Activated CD4-positive, alpha-beta memory T cell treated with anti-CD3 and anti-CD28 coated beads for 36 hours (primary cell): ENCODE data around the gene NUP93. TPM values are rescaled to one million over a fixed set of nuclear protein-coding genes. Genes with fewer than 3 reads are reported as not detected.
A peak's percentile ranks its signal among the peaks of the same experiment; 100 is the strongest.

Experiments
- CTCF ChIA-PET: fragments of 350-600 bp; sonication (Branson Sonifier 250); formaldehyde crosslinking; loops from one replicate; lab custom pipeline; 2021; ENCODE audit warnings: antibody characterized with exemption, inconsistent platforms; lab: Charles Lee
- POLR2A ChIA-PET: fragments of 350-600 bp; sonication (Branson Sonifier 250); formaldehyde crosslinking; loops from one replicate; lab custom pipeline; 2021; ENCODE audit warnings: antibody characterized with exemption; lab: Charles Lee
- DNase-seq: peaks from one replicate; pipeline ENCODE4 v3.0.0-alpha.2; 2020
- H3K27ac Mint-ChIP-seq: one replicate; pipeline ENCODE4 v1.8.0; 2021; ENCODE audit warnings: mixed read lengths
- H3K27me3 Mint-ChIP-seq: one replicate; pipeline ENCODE4 v1.8.0; 2021; ENCODE audit warnings: mixed read lengths
- H3K36me3 Mint-ChIP-seq: one replicate; pipeline ENCODE4 v1.8.0; 2021; ENCODE audit warnings: mixed read lengths
- H3K4me1 Mint-ChIP-seq: one replicate; pipeline ENCODE4 v1.8.0; 2021; ENCODE audit warnings: low read depth, mixed read lengths
- H3K4me3 Mint-ChIP-seq: one replicate; pipeline ENCODE4 v1.8.0; 2021; ENCODE audit warnings: mild to moderate bottlenecking, mixed read lengths
- H3K9me3 Mint-ChIP-seq: one replicate; pipeline ENCODE4 v1.8.0; 2021; ENCODE audit warnings: mixed read lengths
- intact Hi-C: fragments of 100-400 bp; cut with micrococcal nuclease; formaldehyde crosslinking; loops from one replicate; pipeline ENCODE4 v1.15.1; 2023
- total RNA-seq, 2 experiments: library from RNA; stranded (reverse); gene quantifications; one replicate each; pipeline ENCODE4 v1.2.3, GENCODE V29; 2021

The NUP93 gene
- total RNA-seq, 2 experiments from 2014 or later: 131 to 133 TPM

DNA sequence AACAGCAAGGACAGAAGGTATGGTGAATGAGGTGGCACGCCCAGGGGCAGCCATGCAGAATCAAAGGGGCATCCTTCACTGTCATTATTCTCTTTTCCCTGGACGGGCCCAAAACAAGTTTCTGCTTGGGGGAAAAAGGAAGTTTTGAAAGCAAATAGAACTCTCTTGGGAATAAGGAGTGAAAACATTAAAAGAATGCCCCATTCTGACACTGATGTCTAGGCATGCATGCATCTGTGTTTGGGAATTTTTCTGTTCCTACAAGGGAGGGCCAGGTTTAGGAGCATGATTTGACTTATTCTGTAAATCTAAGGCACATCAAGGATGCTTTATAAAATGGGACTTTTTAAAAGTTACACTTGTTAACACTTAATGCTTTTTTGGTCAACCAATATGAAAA, 100.7 kb downstream of the NUP93 start:
- Mint-ChIP-seq H3K27me3 (no peaks in the 10 kb centered on the region), H3K36me3 (peaks cover 51% of the 10 kb centered on the region), H3K4me1 (peaks cover 11% of the 10 kb centered on the region), H3K4me3 (no peak overlapping the region), H3K27ac (no peak overlapping the region), H3K9me3 (no peaks in the 10 kb centered on the region)
- ChIA-PET CTCF (interaction anchor here (1.6 kb wide), 1 partner anchor 37 kb away, joined by 5 read pairs; no protein-coding TSS in a partner anchor), POLR2A (interaction anchor here (0.8 kb wide), 1 partner anchor 47 kb away, joined by 3 read pairs; no protein-coding TSS in a partner anchor)
- intact Hi-C loops: no loop called here
- DNase-seq: no peak

DNA sequence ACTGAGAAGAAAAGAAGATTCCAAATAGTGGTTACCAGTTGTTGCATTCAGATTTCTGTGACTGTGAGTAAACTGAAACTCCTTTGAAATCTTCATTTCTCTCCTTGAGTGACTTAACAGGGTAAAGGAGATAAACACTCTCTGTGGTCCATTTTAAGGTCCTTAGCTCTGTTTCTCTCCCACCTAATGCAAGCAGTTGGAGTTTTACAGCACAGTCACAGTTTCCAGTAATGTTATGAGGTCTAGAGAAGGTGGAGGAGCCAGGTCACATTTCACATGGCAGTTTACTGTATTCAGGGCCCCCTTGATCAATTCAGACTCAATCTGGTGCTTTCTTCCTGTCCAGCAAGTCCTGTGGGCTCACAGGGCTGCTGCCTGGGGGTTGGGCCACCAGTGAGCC, 102.8 kb downstream of the NUP93 start:
- intact Hi-C loops: no loop called here
- DNase-seq: no peak
- CTCF ChIA-PET: interaction anchor here (0.9 to 2.1 kb wide), 2 partner anchors 118 to 131 kb away, joined by 3 to 7 read pairs; no protein-coding TSS in a partner anchor
- Mint-ChIP-seq H3K27me3 (no peaks in the 10 kb centered on the region), H3K4me1 (peaks cover 11% of the 10 kb centered on the region), H3K36me3 (peaks cover 50% of the 10 kb centered on the region), H3K4me3 (no peak overlapping the region), H3K27ac (peak overlapping the region; percentile 54), H3K9me3 (no peaks in the 10 kb centered on the region)
- POLR2A ChIA-PET: interaction anchor here (1.3 kb wide), 1 partner anchor 209 kb away, joined by 3 read pairs; no protein-coding TSS in a partner anchor

- Mint-ChIP-seq H3K36me3 (peaks cover 56% of the 10 kb centered on the region), H3K27me3 (no peaks in the 10 kb centered on the region), H3K9me3 (no peaks in the 10 kb centered on the region), H3K4me1 (peaks cover 15% of the 10 kb centered on the region), H3K27ac (peak overlapping the region; percentile 54), H3K4me3 (no peak overlapping the region)
- POLR2A ChIA-PET: interaction anchor here (1.3 kb wide), 1 partner anchor 209 kb away, joined by 3 read pairs; no protein-coding TSS in a partner anchor
- intact Hi-C loops: no loop called here
- peak; percentile 31 for DNase-seq
- CTCF ChIA-PET: interaction anchor here (0.6 to 2.1 kb wide), 3 partner anchors 9 to 131 kb away, joined by 3 to 7 read pairs (median 4); no protein-coding TSS in a partner anchor
These were observed 103.5 kb downstream of the NUP93 start for GRCh38 chr16:56833243-56833970.

- H3K4me3 Mint-ChIP-seq: no peak overlapping the region
- no peak overlapping the region for H3K27ac Mint-ChIP-seq
- intact Hi-C loops: no loop called here
- CTCF ChIA-PET: no interaction called here
- no peaks in the 10 kb centered on the region for H3K9me3 Mint-ChIP-seq
- no peak for DNase-seq
- peaks cover 59% of the 10 kb centered on the region for H3K36me3 Mint-ChIP-seq
- peaks cover 16% of the 10 kb centered on the region for H3K4me1 Mint-ChIP-seq
- POLR2A ChIA-PET: no interaction called here
- H3K27me3 Mint-ChIP-seq: no peaks in the 10 kb centered on the region
These were observed 105.4 kb downstream of the NUP93 start for GRCh38 chr16:56835320-56835719.

GRCh38 chr16:56836410-56837230, 106.7 kb downstream of the NUP93 start:
- Mint-ChIP-seq H3K27me3 (no peaks in the 10 kb centered on the region), H3K9me3 (no peaks in the 10 kb centered on the region), H3K4me3 (no peak overlapping the region), H3K36me3 (peaks cover 58% of the 10 kb centered on the region), H3K4me1 (peaks cover 16% of the 10 kb centered on the region), H3K27ac (no peak overlapping the region)
- DNase-seq: no peak
- intact Hi-C loops: no loop called here
- POLR2A ChIA-PET: no interaction called here
- CTCF ChIA-PET: no interaction called here

GRCh38 chr16:56838622-56839337, 108.9 kb downstream of the NUP93 start:
- intact Hi-C loops: no loop called here
- Mint-ChIP-seq H3K27me3 (no peaks in the 10 kb centered on the region), H3K36me3 (peaks cover 49% of the 10 kb centered on the region), H3K9me3 (no peaks in the 10 kb centered on the region), H3K4me3 (no peak overlapping the region), H3K27ac (no peak overlapping the region), H3K4me1 (peaks cover 5% of the 10 kb centered on the region)
- POLR2A ChIA-PET: interaction anchor here (1.0 kb wide), 1 partner anchor 79 kb away, joined by 3 read pairs; no protein-coding TSS in a partner anchor
- no peak for DNase-seq
- CTCF ChIA-PET: interaction anchor here (0.5 to 1.3 kb wide), 3 partner anchors 9 to 246 kb away, joined by 3 read pairs; no protein-coding TSS in a partner anchor

DNA sequence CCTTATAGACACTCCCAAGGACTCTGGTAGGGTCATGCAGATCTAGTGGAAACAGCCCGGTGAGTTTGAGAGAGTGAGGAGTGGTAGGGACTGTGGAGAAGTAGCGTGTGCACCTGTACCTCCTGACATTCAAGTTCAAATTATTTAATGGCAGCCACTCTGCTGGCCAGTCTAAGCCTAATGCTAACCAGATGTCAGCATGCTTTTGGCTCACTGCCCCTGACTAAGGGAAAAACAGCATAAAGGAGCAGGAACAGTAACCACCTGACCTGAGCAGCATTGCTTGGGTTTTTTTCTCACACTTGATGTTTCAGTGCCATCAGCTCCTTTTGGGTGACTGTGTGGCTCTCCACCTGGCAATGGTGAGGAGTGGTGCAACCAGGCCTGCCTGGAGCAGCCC, 111.3 kb downstream of the NUP93 start:
- intact Hi-C loops: no loop called here
- Mint-ChIP-seq H3K4me3 (no peak overlapping the region), H3K36me3 (peaks cover 37% of the 10 kb centered on the region), H3K9me3 (no peaks in the 10 kb centered on the region), H3K27me3 (no peaks in the 10 kb centered on the region), H3K27ac (no peak overlapping the region), H3K4me1 (peaks cover 5% of the 10 kb centered on the region)
- CTCF ChIA-PET: no interaction called here
- POLR2A ChIA-PET: no interaction called here
- DNase-seq: no peak

DNA sequence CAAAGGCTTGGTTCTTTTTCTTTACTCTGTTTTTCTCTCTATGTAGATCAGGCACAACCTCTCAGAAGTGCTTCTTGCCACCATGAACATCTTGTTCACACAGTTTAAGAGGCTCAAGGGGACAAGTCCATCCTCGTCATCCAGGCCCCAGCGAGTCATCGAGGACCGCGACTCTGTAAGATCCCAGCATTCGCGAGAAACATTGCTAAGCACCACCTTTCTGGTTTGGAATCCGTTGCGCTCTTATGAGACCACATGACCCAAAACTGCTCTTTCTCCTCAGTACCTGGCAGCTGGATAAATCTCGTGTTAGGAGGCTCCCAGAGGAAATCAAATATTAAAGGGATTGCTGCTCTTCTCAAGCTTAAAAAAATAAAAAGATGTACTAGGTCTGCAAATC, 111.7 kb downstream of the NUP93 start:
- ChIA-PET CTCF (interaction anchor here (1.3 kb wide), 1 partner anchor 13 kb away, joined by 3 read pairs; no protein-coding TSS in a partner anchor), POLR2A (no interaction called here)
- H3K27ac Mint-ChIP-seq: no peak overlapping the region
- H3K9me3 Mint-ChIP-seq: no peaks in the 10 kb centered on the region
- H3K36me3 Mint-ChIP-seq: peaks cover 37% of the 10 kb centered on the region
- no peak overlapping the region for H3K4me3 Mint-ChIP-seq
- intact Hi-C loops: no loop called here
- DNase-seq: no peak
- H3K27me3 Mint-ChIP-seq: no peaks in the 10 kb centered on the region
- peaks cover 6% of the 10 kb centered on the region for H3K4me1 Mint-ChIP-seq

GRCh38 chr16:56842133-56842532, 112.2 kb downstream of the NUP93 start:
- ChIA-PET CTCF (interaction anchor here (0.7 to 1.3 kb wide), 2 partner anchors 13 to 109 kb away, joined by 3 read pairs; no protein-coding TSS in a partner anchor), POLR2A (no interaction called here)
- Mint-ChIP-seq H3K9me3 (no peaks in the 10 kb centered on the region), H3K27me3 (no peaks in the 10 kb centered on the region), H3K27ac (no peak overlapping the region), H3K4me1 (peaks cover 11% of the 10 kb centered on the region), H3K36me3 (peaks cover 35% of the 10 kb centered on the region), H3K4me3 (no peak overlapping the region)
- intact Hi-C loops: no loop called here
- no peak for DNase-seq

- Mint-ChIP-seq H3K9me3 (peaks cover 6% of the 10 kb centered on the region), H3K27ac (no peak overlapping the region), H3K4me3 (no peak overlapping the region), H3K4me1 (peaks cover 22% of the 10 kb centered on the region), H3K36me3 (peaks cover 27% of the 10 kb centered on the region), H3K27me3 (no peaks in the 10 kb centered on the region)
- no peak for DNase-seq
- ChIA-PET POLR2A (no interaction called here), CTCF (no interaction called here)
- intact Hi-C loops: no loop called here
These were observed 114.1 kb downstream of the NUP93 start for GRCh38 chr16:56844056-56844455.

DNA sequence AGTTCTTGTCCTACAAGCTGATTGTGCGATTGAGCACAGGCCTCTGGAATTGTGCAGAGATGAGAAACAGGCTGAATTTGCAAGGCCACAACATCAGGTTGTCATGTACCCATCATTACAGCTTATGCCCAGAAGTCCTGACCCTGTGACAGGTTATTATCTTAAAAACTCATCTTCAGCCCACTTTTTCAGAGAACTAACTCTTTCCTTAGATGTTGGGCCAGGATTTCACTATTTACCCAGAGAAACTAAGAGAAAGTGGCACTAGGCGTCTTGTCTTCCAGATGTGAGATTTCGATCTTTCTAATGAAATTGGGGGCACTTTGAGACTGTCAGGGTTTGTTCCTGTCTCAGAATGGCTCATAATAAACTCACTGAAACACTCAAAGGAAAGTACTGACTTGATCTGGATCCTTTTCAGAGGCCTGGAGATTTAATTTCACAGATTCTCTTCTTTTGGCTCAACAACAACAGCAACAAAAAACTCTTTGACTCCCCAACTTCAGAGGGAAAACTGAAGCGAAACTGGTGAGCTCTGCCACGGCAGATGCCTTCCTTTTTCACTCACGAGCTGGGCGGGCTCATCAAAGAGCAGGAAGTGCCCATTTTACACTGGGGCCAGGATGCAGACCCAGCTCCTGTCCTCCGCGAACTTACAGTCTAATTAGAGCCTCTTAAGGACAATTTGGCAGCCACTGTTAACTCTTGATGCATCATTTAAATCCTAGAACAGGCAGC, 117.4 kb downstream of the NUP93 start:
- Mint-ChIP-seq H3K9me3 (peaks cover 6% of the 10 kb centered on the region), H3K27ac (peak overlapping the region; percentile 80), H3K4me3 (no peak overlapping the region), H3K36me3 (peaks cover 10% of the 10 kb centered on the region), H3K27me3 (no peaks in the 10 kb centered on the region), H3K4me1 (peaks cover 22% of the 10 kb centered on the region)
- CTCF ChIA-PET: interaction anchor here (0.8 to 1.4 kb wide), 3 partner anchors 12 to 204 kb away, joined by 3 read pairs; no protein-coding TSS in a partner anchor
- POLR2A ChIA-PET: no interaction called here
- DNase-seq: peak; percentile 63
- intact Hi-C loops: no loop called here
